ENCODE measurements around the gene OSBPL7. TPM values are rescaled to one million over a fixed set of nuclear protein-coding genes. Genes with fewer than 3 reads are reported as not detected.

The OSBPL7 gene
- total and polyA plus RNA-seq, 2 of the 8 experiments (the other 6 are each of a cell fraction or from before 2014, with no cell fraction given) = 7.2 to 8.9 TPM

DNA sequence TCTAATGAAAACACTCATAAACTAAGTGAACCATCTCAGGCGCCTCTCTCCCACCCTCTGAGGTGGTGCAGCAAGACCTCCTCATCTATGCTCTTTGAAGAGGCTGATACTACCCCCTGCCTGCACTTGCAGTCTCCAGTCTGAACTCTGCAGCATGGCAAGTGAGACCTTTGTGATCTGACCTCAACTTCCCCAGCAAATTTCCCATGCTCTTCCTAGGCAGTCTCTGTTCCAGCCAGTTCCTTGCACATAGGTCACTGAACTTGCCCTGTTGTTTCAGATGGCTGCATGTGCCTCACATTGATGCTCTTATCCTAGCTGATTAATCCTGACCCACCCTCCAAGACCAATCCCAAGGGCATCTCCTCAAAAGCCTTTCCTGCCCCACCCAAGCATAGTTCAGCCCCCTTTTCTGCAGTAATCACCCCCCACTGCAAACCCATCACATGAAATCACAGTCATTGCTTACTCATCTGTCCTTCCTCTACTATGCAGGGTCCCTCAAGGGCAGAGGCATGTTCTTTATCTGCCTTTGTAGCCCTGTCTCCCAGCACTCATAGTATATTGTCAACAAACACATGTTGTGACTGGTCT is 46.5 kb downstream of the OSBPL7 start:
- Histone ChIP-seq H3K9ac (replicated peaks in 1 of 4; ENCODE audit: extremely low read depth in 1 of 4, low read depth in 3 of 4, low read length in 3 of 4) (no peak overlapping the region), H2AFZ (ENCODE audit: low read length) (no peak overlapping the region), H3K4ac (replicated peaks; ENCODE audit: insufficient read length, low read depth, low read length) (no peak overlapping the region), H4K5ac (ENCODE audit: insufficient read length, low read depth, low read length) (no peak overlapping the region), H3K56ac (replicated peaks; ENCODE audit: insufficient read length, low read depth, low read length) (no peak overlapping the region), H3K14ac (ENCODE audit: insufficient read length) (no peak overlapping the region), H3K18ac (ENCODE audit: extremely low read depth, low read length) (no peak overlapping the region), H3K79me2 (ENCODE audit: control insufficient read depth in 1 of 2, insufficient read depth in 2 of 2, low read length in 2 of 2) (no peaks in the 10 kb centered on the region), H3K79me1 (ENCODE audit: low read depth, low read length) (no peaks in the 10 kb centered on the region), H3K23ac (ENCODE audit: insufficient read length) (no peak overlapping the region), H2BK20ac (ENCODE audit: low read length) (no peak overlapping the region), H4K91ac (replicated peaks; ENCODE audit: insufficient read length, low read length) (no peak overlapping the region), H2AK5ac (ENCODE audit: low read depth, low read length) (no peak overlapping the region), H2BK120ac (replicated peaks; ENCODE audit: low read depth, low read length) (no peak overlapping the region), H3K4me2 (ENCODE audit: insufficient read depth in 1 of 2, low read depth in 2 of 2, low read length in 2 of 2) (no peak overlapping the region), H3K27me3 (replicated peaks in 1 of 4; ENCODE audit: control insufficient read depth in 3 of 4, extremely low read depth in 1 of 4, insufficient read depth in 3 of 4, low read length in 3 of 4) (peaks cover 0 to 16% (median 10%) of the 10 kb centered on the region in 4 experiments; a peak in 6 of 7 replicates), H3K36me3 (ENCODE audit: control insufficient read depth in 2 of 4, insufficient read depth in 4 of 4, low read length in 3 of 4) (no peaks in the 10 kb centered on the region), H3K27ac (ENCODE audit: low read depth, low read length) (no peak overlapping the region), H2BK5ac (ENCODE audit: low read depth, low read length) (no peak overlapping the region), H3K9me3 (ENCODE audit: insufficient read depth in 2 of 2, low read depth in 1 of 2, low read length in 1 of 2) (no peaks in the 10 kb centered on the region), H3K23me2 (ENCODE audit: low read depth, low read length) (no peaks in the 10 kb centered on the region), H3K4me3 (ENCODE audit: extremely low read depth in 1 of 4, insufficient read depth in 2 of 4, low read depth in 3 of 4, low read length in 4 of 4) (no peak overlapping the region), H3K4me1 (replicated peaks in 1 of 4; ENCODE audit: control insufficient read depth in 3 of 4, insufficient read depth in 4 of 4, low read length in 3 of 4) (no peaks in the 10 kb centered on the region), H4K8ac (ENCODE audit: extremely low read depth, insufficient read depth, low read length) (no peak overlapping the region), H2BK15ac (ENCODE audit: low read length) (no peak overlapping the region), H2BK12ac (ENCODE audit: low read depth, low read length) (no peak overlapping the region), H4K20me1 (replicated peaks in 1 of 2; ENCODE audit: control insufficient read depth in 1 of 2, insufficient read depth in 2 of 2, low read length in 2 of 2) (peaks cover 0 to 2% of the 10 kb centered on the region in 2 experiments)
- POLR2A ChIA-PET (ENCODE audit: partially characterized antibody) = no interaction called here
- 81% methylated on average over 1 of the region's 1 CpG; no CpG with 5 or more reads in 1 of the 2 experiments for WGBS, 2 experiments (ENCODE audit: extremely low coverage in 1 of 2, insufficient coverage in 1 of 2, insufficient read length in 1 of 2, insufficient replicate concordance in 2 of 2, low coverage in 1 of 2, low lambda C conversion rate in 2 of 2, missing lambda C conversion rate in 1 of 2)
- CTCF ChIA-PET (ENCODE audit: partially characterized antibody) = interaction anchor here (0.9 to 8.2 kb wide), 10 partner anchors 9 to 109 kb away, joined by 3 to 57 read pairs (median 4); partner anchors contain the start of genes LRRC46, MRPL10 and SCRN2
- no peak for DNase-seq (ENCODE audit: low read depth in 1 of 2, low spot score in 2 of 2)
- TF ChIP-seq MAFK (IDR thresholded peaks at IDR 0.05; ENCODE audit: low read depth, low read length) = no peak
- TF ChIP-seq, protein P1, sequence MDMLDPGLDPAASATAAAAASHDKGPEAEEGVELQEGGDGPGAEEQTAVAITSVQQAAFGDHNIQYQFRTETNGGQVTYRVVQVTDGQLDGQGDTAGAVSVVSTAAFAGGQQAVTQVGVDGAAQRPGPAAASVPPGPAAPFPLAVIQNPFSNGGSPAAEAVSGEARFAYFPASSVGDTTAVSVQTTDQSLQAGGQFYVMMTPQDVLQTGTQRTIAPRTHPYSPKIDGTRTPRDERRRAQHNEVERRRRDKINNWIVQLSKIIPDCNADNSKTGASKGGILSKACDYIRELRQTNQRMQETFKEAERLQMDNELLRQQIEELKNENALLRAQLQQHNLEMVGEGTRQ (IDR thresholded peaks at IDR 0.05; ENCODE audit: low read length) = no peak
- no peak for TF ChIP-seq GTF2F1 (IDR thresholded peaks at IDR 0.05; ENCODE audit: borderline replicate concordance, low read depth, low read length)
- TF ChIP-seq, protein P2, sequence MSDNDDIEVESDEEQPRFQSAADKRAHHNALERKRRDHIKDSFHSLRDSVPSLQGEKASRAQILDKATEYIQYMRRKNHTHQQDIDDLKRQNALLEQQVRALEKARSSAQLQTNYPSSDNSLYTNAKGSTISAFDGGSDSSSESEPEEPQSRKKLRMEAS (IDR thresholded peaks at IDR 0.05) = no peak
- TF ChIP-seq RFX5 (IDR thresholded peaks at IDR 0.05; ENCODE audit: borderline replicate concordance, low read depth, low read length) = no peak
- TF ChIP-seq BACH1 (IDR thresholded peaks at IDR 0.05; ENCODE audit: low read length) = no peak
- no peak for TF ChIP-seq CHD1 (IDR thresholded peaks at IDR 0.05; ENCODE audit: low read depth, low read length)
- TF ChIP-seq CBX5 (IDR thresholded peaks at IDR 0.05; ENCODE audit: low read depth, low read length) = no peak
- no peak for TF ChIP-seq KDM1A (IDR thresholded peaks at IDR 0.05; ENCODE audit: borderline replicate concordance, low read length)
- no peak for TF ChIP-seq TCF12 (IDR thresholded peaks at IDR 0.05; ENCODE audit: low read depth, low read length)
- no peak for FAIRE-seq
